Measurements from ENCODE around the gene UCK2.

GRCh38 chr1:165816826-165817497 lies 10.5 kb upstream of the UCK2 start:
- TF ChIP-seq CTCF (IDR thresholded peaks at IDR 0.05; ENCODE audit: low read length) (no peak), EZH2 (IDR thresholded peaks at IDR 0.05; ENCODE audit: borderline replicate concordance, low read length) (no peak)
